ENCODE results near the gene TBX18.

TBX18 gene

GRCh38 chr6:84770521-84770920, 6.1 kb upstream of the TBX18 start:
- no peak for TF ChIP-seq CTCF (IDR thresholded peaks at IDR 0.05; ENCODE audit: low read depth, low read length)
- peak; percentile 34 for DNase-seq (ENCODE audit: low read depth, low spot score)
- in situ Hi-C loops (cut with HindIII; ENCODE audit: low sequenced_read_pairs) = no loop called here
- H3K4me3 ChIP-seq (ENCODE audit: low read depth, low read length) = no peak overlapping the region

GRCh38 chr6:84769306-84769705, 4.9 kb upstream of the TBX18 start:
- peak overlapping the region; percentile 36 for H3K4me3 ChIP-seq (ENCODE audit: low read depth, low read length)
- in situ Hi-C loops (cut with HindIII; ENCODE audit: low sequenced_read_pairs) = loop anchor here (10.0 kb wide), 1 partner anchor 345 kb away; no protein-coding TSS in a partner anchor
- DNase-seq (ENCODE audit: low read depth, low spot score) = peak; percentile 51
- no peak for TF ChIP-seq CTCF (IDR thresholded peaks at IDR 0.05; ENCODE audit: low read depth, low read length)

- no peak for TF ChIP-seq CTCF (IDR thresholded peaks at IDR 0.05; ENCODE audit: low read depth, low read length)
- H3K4me3 ChIP-seq (ENCODE audit: low read depth, low read length) = peak overlapping the region; percentile 36
- in situ Hi-C loops (cut with HindIII; ENCODE audit: low sequenced_read_pairs) = loop anchor here (10.0 kb wide), 1 partner anchor 344 kb away; no protein-coding TSS in a partner anchor
These were observed 4.2 kb upstream of the TBX18 start for GRCh38 chr6:84768442-84769174.

GRCh38 chr6:84767526-84768201, 3.3 kb upstream of the TBX18 start:
- H3K4me3 ChIP-seq (ENCODE audit: low read depth, low read length) = no peak overlapping the region
- no peak for TF ChIP-seq CTCF (IDR thresholded peaks at IDR 0.05; ENCODE audit: low read depth, low read length)
- in situ Hi-C loops (cut with HindIII; ENCODE audit: low sequenced_read_pairs) = loop anchor here (10.0 kb wide), 1 partner anchor 343 kb away; no protein-coding TSS in a partner anchor
- DNase-seq (ENCODE audit: low read depth, low spot score) = peak; percentile 31

More at GRCh38 chr6:84768442-84769174, 4.2 kb upstream of the TBX18 start:
- DNase-seq (ENCODE audit: low read depth, low spot score) = peak; percentile 65

GRCh38 chr6:84766799-84767525, 2.6 kb upstream of the TBX18 start:
- in situ Hi-C loops (cut with HindIII; ENCODE audit: low sequenced_read_pairs) = loop anchor here (10.0 kb wide), 1 partner anchor 342 kb away; no protein-coding TSS in a partner anchor
- no peak overlapping the region for H3K4me3 ChIP-seq (ENCODE audit: low read depth, low read length)
- no peak for TF ChIP-seq CTCF (IDR thresholded peaks at IDR 0.05; ENCODE audit: low read depth, low read length)
- peak; percentile 12 for DNase-seq (ENCODE audit: low read depth, low spot score)

GRCh38 chr6:84766118-84766798, 1.9 kb upstream of the TBX18 start:
- in situ Hi-C loops (cut with HindIII; ENCODE audit: low sequenced_read_pairs) = loop anchor here (10.0 kb wide), 1 partner anchor 341 kb away; no protein-coding TSS in a partner anchor
- DNase-seq (ENCODE audit: low read depth, low spot score) = peak; percentile 9
- no peak for TF ChIP-seq CTCF (IDR thresholded peaks at IDR 0.05; ENCODE audit: low read depth, low read length)
- no peak overlapping the region for H3K4me3 ChIP-seq (ENCODE audit: low read depth, low read length)
